GM19193 (cell line): ENCODE results near the gene NRN1L.

Source experiments
- POLR2A ChIP-seq: IDR thresholded peaks from 4 replicates; pipeline ENCODE4 v1.6.1; 2011; ENCODE audit not compliant: insufficient read depth, insufficient read length; ENCODE audit errors: extremely low read depth

The NRN1L gene

GRCh38 chr16:67888331-67888730 lies 3.6 kb downstream of the NRN1L start:
- no peak for TF ChIP-seq POLR2A

- TF ChIP-seq POLR2A, result no peak
These were observed 7.7 kb downstream of the NRN1L start for GRCh38 chr16:67892375-67892774.

GRCh38 chr16:67892899-67893742 lies 8.4 kb downstream of the NRN1L start, which contains the start of gene PSKH1:
TSS of gene PSKH1 (plus strand) at chr16:67893254. CDS start at chr16:67908750, 15,496 bp downstream.
- TF ChIP-seq POLR2A, result peak; percentile 71

GRCh38 chr16:67893743-67894399 lies 9.2 kb downstream of the NRN1L start:
- TF ChIP-seq POLR2A, result no peak

GRCh38 chr16:67897231-67897630 lies 12.5 kb downstream of the NRN1L start:
- no peak for TF ChIP-seq POLR2A

GRCh38 chr16:67901734-67902133 lies 17.0 kb downstream of the NRN1L start:
- no peak for TF ChIP-seq POLR2A

- TF ChIP-seq POLR2A, result no peak
These were observed 18.1 kb downstream of the NRN1L start for GRCh38 chr16:67902831-67903230.

- no peak for TF ChIP-seq POLR2A
These were observed 22.9 kb downstream of the NRN1L start for GRCh38 chr16:67907397-67908180.

GRCh38 chr16:67909056-67909742 lies 24.5 kb downstream of the NRN1L start:
- TF ChIP-seq POLR2A, result no peak

GRCh38 chr16:67910158-67910557 lies 25.5 kb downstream of the NRN1L start:
- TF ChIP-seq POLR2A, result no peak

- TF ChIP-seq POLR2A, result no peak
These were observed 30.2 kb downstream of the NRN1L start for GRCh38 chr16:67914758-67915495.

- no peak for TF ChIP-seq POLR2A
These were observed 31.4 kb downstream of the NRN1L start for GRCh38 chr16:67915831-67916723.
